ENCODE measurements around the gene BACE2. TPM values are rescaled to one million over a fixed set of nuclear protein-coding genes. Genes with fewer than 3 reads are reported as not detected.

The BACE2 gene
- total RNA-seq, 1 donor from 2014 or later = 49.5 TPM

DNA sequence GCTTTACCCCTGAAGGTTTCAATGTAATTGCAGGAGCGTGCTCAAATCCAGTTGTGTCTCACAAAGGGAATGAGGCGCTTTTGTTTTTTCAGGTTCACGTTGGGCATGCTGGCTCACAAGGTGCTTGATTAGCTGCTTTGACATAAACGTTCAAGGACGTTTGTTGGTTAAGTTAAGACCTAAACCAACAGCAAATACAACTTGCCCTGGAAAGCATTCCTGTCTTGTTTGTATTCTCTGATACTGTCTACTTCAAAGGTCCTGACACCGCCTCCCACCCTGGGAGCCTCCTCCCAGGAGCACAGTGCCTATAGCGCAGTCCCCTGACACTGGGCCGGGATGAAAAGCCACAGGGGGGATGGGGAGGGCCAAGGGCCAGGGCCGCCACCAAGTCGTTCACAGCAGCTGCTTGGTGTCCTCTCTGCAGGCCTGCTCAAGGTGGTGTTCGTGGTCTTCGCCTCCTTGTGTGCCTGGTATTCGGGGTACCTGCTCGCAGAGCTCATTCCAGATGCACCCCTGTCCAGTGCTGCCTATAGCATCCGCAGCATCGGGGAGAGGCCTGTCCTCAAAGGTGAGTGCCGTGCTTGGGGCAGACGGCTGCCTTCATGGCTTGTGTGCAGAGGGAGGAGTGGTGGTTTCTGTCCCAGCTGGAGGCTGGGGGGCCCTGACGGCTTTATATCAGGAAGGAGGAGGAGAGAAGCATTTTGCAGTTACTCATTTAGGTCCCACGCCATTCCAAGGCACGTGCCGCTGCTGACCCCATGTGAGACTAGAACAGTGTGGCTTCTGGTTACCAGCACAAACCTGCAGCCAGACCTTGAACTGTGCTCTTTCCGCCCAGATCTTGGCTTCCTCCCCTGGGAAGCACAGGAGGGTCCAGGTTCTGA lies 154.8 kb downstream of the BACE2 start:
- Mint-ChIP-seq H3K4me3 (ENCODE audit: unreplicated experiment) (no peak overlapping the region), H3K27me3 (ENCODE audit: unreplicated experiment) (peaks cover 21% of the 10 kb centered on the region), H3K9me3 (ENCODE audit: unreplicated experiment) (no peaks in the 10 kb centered on the region), H3K36me3 (ENCODE audit: unreplicated experiment) (no peaks in the 10 kb centered on the region), H3K4me1 (ENCODE audit: unreplicated experiment) (no peaks in the 10 kb centered on the region), H3K27ac (ENCODE audit: unreplicated experiment) (no peak overlapping the region)
- TF ChIP-seq, protein P1, sequence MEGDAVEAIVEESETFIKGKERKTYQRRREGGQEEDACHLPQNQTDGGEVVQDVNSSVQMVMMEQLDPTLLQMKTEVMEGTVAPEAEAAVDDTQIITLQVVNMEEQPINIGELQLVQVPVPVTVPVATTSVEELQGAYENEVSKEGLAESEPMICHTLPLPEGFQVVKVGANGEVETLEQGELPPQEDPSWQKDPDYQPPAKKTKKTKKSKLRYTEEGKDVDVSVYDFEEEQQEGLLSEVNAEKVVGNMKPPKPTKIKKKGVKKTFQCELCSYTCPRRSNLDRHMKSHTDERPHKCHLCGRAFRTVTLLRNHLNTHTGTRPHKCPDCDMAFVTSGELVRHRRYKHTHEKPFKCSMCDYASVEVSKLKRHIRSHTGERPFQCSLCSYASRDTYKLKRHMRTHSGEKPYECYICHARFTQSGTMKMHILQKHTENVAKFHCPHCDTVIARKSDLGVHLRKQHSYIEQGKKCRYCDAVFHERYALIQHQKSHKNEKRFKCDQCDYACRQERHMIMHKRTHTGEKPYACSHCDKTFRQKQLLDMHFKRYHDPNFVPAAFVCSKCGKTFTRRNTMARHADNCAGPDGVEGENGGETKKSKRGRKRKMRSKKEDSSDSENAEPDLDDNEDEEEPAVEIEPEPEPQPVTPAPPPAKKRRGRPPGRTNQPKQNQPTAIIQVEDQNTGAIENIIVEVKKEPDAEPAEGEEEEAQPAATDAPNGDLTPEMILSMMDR (IDR thresholded peaks at IDR 0.05) = no peak
- no peak for DNase-seq (ENCODE audit: extremely low spot score, unreplicated experiment)

DNA sequence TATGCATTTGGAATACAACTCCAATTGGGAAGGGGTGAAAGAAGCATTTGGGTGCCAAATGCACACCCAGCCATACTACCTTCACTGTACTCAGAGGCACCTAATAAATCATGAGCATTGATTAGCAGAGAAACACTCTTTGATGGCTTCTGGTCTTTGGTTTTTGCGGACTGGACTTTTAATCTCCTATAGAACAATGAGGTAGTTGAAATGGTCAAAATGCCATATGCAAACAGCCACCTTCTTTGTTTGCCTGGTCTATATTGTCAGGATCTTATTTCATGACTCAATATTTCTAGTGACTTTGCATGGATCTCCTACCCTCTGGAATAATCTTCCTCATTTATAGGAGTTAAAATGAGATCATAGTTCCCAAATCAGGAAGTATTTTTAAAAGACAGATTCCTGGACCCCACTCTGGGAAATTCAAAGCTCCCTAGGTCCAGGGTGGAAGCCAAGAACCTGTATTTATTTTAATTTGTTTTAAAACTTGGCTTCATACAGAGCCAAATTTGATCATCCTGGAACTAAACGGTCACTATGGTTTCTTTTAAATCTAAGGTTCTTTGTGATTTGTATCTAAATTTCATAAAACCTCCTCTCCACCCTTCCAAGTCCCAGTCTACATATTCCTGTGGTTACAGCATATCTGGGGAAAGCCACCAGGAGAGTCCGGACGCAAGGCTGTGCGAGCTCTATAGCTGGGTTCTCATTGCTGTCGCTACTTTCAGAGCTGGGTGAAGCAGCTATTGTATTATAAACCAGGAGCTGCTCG lies 157.4 kb downstream of the BACE2 start:
- TF ChIP-seq, protein P1 (IDR thresholded peaks at IDR 0.05) = no peak
- Mint-ChIP-seq H3K27me3 (ENCODE audit: unreplicated experiment) (peaks cover 17% of the 10 kb centered on the region), H3K27ac (ENCODE audit: unreplicated experiment) (no peak overlapping the region), H3K9me3 (ENCODE audit: unreplicated experiment) (no peaks in the 10 kb centered on the region), H3K4me3 (ENCODE audit: unreplicated experiment) (no peak overlapping the region), H3K36me3 (ENCODE audit: unreplicated experiment) (no peaks in the 10 kb centered on the region), H3K4me1 (ENCODE audit: unreplicated experiment) (no peaks in the 10 kb centered on the region)
- DNase-seq (ENCODE audit: extremely low spot score, unreplicated experiment) = no peak

DNA sequence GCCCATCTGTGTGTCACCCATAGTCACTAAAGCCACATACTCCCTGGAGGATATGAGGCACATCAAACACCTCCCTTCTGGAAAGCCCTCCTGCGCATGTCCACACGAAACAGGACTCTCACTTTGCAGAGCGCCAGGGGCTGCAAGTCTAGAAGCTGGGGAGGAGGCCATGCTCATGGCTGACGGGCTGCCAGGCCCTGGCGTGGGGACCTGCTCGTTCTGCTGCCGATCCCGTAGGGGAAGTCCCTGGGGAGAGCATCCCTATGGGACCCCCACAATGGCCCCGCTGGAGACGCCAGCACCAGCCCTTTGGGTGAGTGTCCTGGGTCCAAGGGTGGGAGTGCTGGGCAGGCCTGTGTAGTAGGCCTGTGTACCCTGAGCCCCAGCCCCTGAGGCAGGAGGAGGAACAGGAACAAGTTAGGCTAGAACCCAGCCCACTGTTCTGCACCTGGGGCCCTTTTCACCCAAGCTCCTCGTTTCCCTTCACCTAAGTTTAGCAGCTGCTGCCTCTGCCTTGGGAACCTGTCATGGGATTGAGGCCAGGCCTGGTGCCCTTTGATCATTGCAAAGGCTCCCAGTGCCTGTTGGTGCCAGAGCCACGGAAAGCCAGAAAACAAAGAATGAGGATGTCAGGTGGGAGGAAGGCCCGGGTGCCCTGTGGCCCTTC lies 158.6 kb downstream of the BACE2 start:
- Mint-ChIP-seq H3K27me3 (ENCODE audit: unreplicated experiment) (peaks cover 18% of the 10 kb centered on the region), H3K36me3 (ENCODE audit: unreplicated experiment) (no peaks in the 10 kb centered on the region), H3K4me1 (ENCODE audit: unreplicated experiment) (no peaks in the 10 kb centered on the region), H3K27ac (ENCODE audit: unreplicated experiment) (no peak overlapping the region), H3K4me3 (ENCODE audit: unreplicated experiment) (no peak overlapping the region), H3K9me3 (ENCODE audit: unreplicated experiment) (no peaks in the 10 kb centered on the region)
- no peak for DNase-seq (ENCODE audit: extremely low spot score, unreplicated experiment)
- TF ChIP-seq, protein P1 (IDR thresholded peaks at IDR 0.05) = no peak

DNA sequence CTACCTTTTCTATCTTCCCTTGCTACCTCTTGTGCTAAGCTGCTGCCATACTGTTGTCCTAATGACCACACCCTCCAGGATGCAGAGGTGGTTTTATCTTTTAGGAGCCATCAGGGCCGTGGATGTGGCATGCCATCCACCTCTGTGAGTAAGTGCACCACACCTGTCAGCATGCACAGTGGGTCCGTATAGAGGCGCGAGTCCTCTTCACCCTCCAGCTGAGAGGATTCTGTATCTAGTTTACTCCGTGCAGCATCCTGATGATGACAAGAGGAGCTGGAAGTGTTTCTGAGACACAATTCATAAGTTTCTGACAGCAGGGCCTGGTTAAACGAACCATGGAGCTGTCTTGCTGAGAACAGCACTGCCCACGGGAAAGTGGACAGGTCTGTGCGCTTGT lies 159.8 kb downstream of the BACE2 start:
- Mint-ChIP-seq H3K9me3 (ENCODE audit: unreplicated experiment) (no peaks in the 10 kb centered on the region), H3K4me3 (ENCODE audit: unreplicated experiment) (no peak overlapping the region), H3K4me1 (ENCODE audit: unreplicated experiment) (no peaks in the 10 kb centered on the region), H3K36me3 (ENCODE audit: unreplicated experiment) (no peaks in the 10 kb centered on the region), H3K27ac (ENCODE audit: unreplicated experiment) (no peak overlapping the region), H3K27me3 (ENCODE audit: unreplicated experiment) (peaks cover 24% of the 10 kb centered on the region)
- DNase-seq (ENCODE audit: extremely low spot score, unreplicated experiment) = no peak
- TF ChIP-seq, protein P1 (IDR thresholded peaks at IDR 0.05) = no peak

All from osteocyte (in vitro differentiated cells).